Fibroblast of pulmonary artery (primary cell): ENCODE data around the gene IMP4.

Experiments used
- DNase-seq: peaks from one replicate; pipeline ENCODE4 v3.0.0-alpha.2; 2010; ENCODE audit warnings: low read depth
- H3K4me3 ChIP-seq: replicated peaks from 2 replicates; pipeline ENCODE4 v1.5.1; 2011; ENCODE audit warnings: low read depth, mild to moderate bottlenecking, control low read depth, low read length, moderate library complexity
- CTCF ChIP-seq: IDR thresholded peaks from 2 replicates; pipeline ENCODE4 v1.5.1; 2011; ENCODE audit warnings: mild to moderate bottlenecking, control low read depth, low read length, inconsistent platforms; ENCODE audit errors: missing control alignments

The IMP4 gene

GRCh38 chr2:130357864-130358263 is 15.2 kb downstream of the IMP4 start:
- DNase-seq = no peak
- H3K4me3 ChIP-seq = no peak overlapping the region
- TF ChIP-seq CTCF = no peak

- TF ChIP-seq CTCF = no peak
- H3K4me3 ChIP-seq = no peak overlapping the region
- no peak for DNase-seq
Observed at GRCh38 chr2:130358420-130359350, 16.0 kb downstream of the IMP4 start.

GRCh38 chr2:130359466-130359865 is 16.8 kb downstream of the IMP4 start:
- no peak overlapping the region for H3K4me3 ChIP-seq
- no peak for TF ChIP-seq CTCF
- no peak for DNase-seq

- H3K4me3 ChIP-seq = no peak overlapping the region
- no peak for TF ChIP-seq CTCF
- DNase-seq = no peak
Observed at GRCh38 chr2:130363479-130363878, 20.8 kb downstream of the IMP4 start.

GRCh38 chr2:130365075-130365474 is 22.4 kb downstream of the IMP4 start:
- no peak overlapping the region for H3K4me3 ChIP-seq
- TF ChIP-seq CTCF = no peak
- DNase-seq = no peak

GRCh38 chr2:130365963-130366362 is 23.3 kb downstream of the IMP4 start:
- DNase-seq = no peak
- TF ChIP-seq CTCF = no peak
- no peak overlapping the region for H3K4me3 ChIP-seq

GRCh38 chr2:130366720-130367119 is 24.0 kb downstream of the IMP4 start:
- DNase-seq = no peak
- H3K4me3 ChIP-seq = no peak overlapping the region
- TF ChIP-seq CTCF = no peak
